CD4-positive, alpha-beta T cell treated with Interleukin-4 for 4 hours (primary cell): ENCODE measurements around the gene CCDC117.

ENCODE experiments used
- DNase-seq: peaks from one replicate; pipeline ENCODE4 v3.0.0-alpha.2; 2020

The CCDC117 gene

GRCh38 chr22:28831140-28832072 lies 58.9 kb downstream of the CCDC117 start:
- DNase-seq, result no peak

GRCh38 chr22:28832731-28833130 lies 60.2 kb downstream of the CCDC117 start:
- no peak for DNase-seq

GRCh38 chr22:28833276-28833923 lies 60.9 kb downstream of the CCDC117 start:
- no peak for DNase-seq

- DNase-seq, result no peak
These were observed 63.2 kb downstream of the CCDC117 start for GRCh38 chr22:28835630-28836189.

- DNase-seq, result no peak
These were observed 65.1 kb downstream of the CCDC117 start for GRCh38 chr22:28837640-28838039.
